Suprapubic skin (tissue), 4 donors: ENCODE measurements around the gene MYMX. TPM values are rescaled to one million over a fixed set of nuclear protein-coding genes. Genes with fewer than 3 reads are reported as not detected.
"Not testable (repeated sequence)": the region's sequence is repeated elsewhere in the genome, so short reads cannot be mapped to it uniquely, and the experiment has no call there.

Source experiments
- DNase-seq, 2 donors: peaks; one replicate each; pipeline ENCODE4 v3.0.0-alpha.2; 2019; ENCODE audit warnings: low spot score in 2 of 2
- H3K27ac ChIP-seq: fragments of 200-600 bp; sonication (generic); one replicate; pipeline ENCODE4 v1.5.1; 2019
- H3K27me3 ChIP-seq: fragments of 200-600 bp; sonication (generic); one replicate; pipeline ENCODE4 v1.5.1; 2019
- H3K36me3 ChIP-seq: fragments of 200-600 bp; sonication (generic); one replicate; pipeline ENCODE4 v1.5.1; 2019
- H3K4me1 ChIP-seq: fragments of 200-600 bp; sonication (generic); one replicate; pipeline ENCODE4 v1.5.1; 2019
- H3K4me3 ChIP-seq: fragments of 200-600 bp; sonication (generic); one replicate; pipeline ENCODE4 v1.5.1; 2019; ENCODE audit warnings: mild to moderate bottlenecking
- H3K9me3 ChIP-seq: fragments of 200-600 bp; sonication (generic); one replicate; pipeline ENCODE4 v1.5.1; 2019
- EP300 ChIP-seq: sonication (generic); formaldehyde crosslinking; IDR thresholded peaks from one replicate; pipeline ENCODE4 v1.6.1; 2017; ENCODE audit warnings: antibody characterized with exemption
- POLR2A ChIP-seq, 2 donors: fragments of 450-650 bp; IDR thresholded peaks; one replicate each; pipeline ENCODE4 v1.6.1; 2017; ENCODE audit warnings: antibody characterized with exemption in 2 of 2, mild to moderate bottlenecking in 2 of 2, moderate library complexity in 2 of 2
- POLR2AphosphoS5 ChIP-seq, 3 donors: sonication (generic); formaldehyde crosslinking; IDR thresholded peaks; one replicate each; pipeline ENCODE4 v1.6.1; 2017; ENCODE audit warnings: antibody characterized with exemption in 3 of 3
- WGBS: methylation state at CpG from one replicate; pipeline ENCODE4 v1.1.5; 2018; 5-methylcytosine and 5-hydroxymethylcytosine counted together
- total RNA-seq, 4 donors: library from RNA; depleted of rRNA; stranded (reverse); fragments of >200 nt; gene quantifications; one replicate each; pipeline ENCODE4 v1.1.0, GENCODE V29; 2016
- TF ChIP-seq, protein P1 (sequence below), 2 donors: fragments of 200-600 bp in 1 of 2; fragments of 450-650 bp in 1 of 2; sonication (generic) in 1 of 2; IDR thresholded peaks; one replicate each; pipeline ENCODE4 v1.5.1; 2016 to 2019; ENCODE audit warnings: antibody characterized with exemption in 2 of 2, mild to moderate bottlenecking in 1 of 2, moderate library complexity in 1 of 2

MYMX gene
- total RNA-seq, 4 donors from 2014 or later = not detected

DNA sequence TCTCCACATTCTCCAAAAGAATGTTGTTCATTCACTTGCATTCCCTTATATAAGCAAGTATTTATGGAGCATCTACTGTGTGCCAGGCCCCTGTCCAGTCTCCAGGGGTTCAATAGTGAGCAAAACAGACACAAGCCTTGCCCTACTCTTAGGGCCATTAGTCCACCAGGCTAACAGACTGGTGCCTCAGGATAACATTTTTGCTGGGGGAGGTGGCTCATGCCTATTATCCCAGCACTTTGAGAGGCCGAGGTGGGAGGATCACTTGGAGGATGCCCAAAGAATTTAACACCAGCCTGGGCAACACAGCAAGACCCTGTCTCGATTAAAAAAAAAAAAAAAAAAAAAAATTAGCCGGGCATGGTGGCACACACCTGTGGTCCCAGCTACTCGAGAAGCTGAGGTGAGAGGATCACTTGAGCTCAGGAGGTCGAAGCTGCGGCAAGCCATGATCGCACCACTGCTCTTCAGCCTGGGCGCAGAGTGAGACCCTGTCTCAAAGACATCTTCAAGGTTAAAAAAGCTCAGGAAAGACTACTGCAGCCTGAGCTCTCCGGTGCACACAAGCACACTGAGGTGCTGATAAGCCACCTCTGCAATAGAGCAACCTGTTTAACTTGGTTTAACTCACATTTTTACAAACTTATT, 38.2 kb upstream of the MYMX start:
- H3K36me3 ChIP-seq = no peaks in the 10 kb centered on the region
- 80% methylated on average over 9 of the region's 9 CpGs for WGBS
- no peak for DNase-seq
- no peak overlapping the region for H3K4me3 ChIP-seq
- TF ChIP-seq, protein P1, sequence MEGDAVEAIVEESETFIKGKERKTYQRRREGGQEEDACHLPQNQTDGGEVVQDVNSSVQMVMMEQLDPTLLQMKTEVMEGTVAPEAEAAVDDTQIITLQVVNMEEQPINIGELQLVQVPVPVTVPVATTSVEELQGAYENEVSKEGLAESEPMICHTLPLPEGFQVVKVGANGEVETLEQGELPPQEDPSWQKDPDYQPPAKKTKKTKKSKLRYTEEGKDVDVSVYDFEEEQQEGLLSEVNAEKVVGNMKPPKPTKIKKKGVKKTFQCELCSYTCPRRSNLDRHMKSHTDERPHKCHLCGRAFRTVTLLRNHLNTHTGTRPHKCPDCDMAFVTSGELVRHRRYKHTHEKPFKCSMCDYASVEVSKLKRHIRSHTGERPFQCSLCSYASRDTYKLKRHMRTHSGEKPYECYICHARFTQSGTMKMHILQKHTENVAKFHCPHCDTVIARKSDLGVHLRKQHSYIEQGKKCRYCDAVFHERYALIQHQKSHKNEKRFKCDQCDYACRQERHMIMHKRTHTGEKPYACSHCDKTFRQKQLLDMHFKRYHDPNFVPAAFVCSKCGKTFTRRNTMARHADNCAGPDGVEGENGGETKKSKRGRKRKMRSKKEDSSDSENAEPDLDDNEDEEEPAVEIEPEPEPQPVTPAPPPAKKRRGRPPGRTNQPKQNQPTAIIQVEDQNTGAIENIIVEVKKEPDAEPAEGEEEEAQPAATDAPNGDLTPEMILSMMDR (IDR thresholded peaks at IDR 0.05) = no peak
- TF ChIP-seq POLR2A (IDR thresholded peaks at IDR 0.05) (no peak), EP300 (no peak), POLR2AphosphoS5 (IDR thresholded peaks at IDR 0.05) (no peak)
- H3K27ac ChIP-seq = peak overlapping the region; percentile 45
- H3K9me3 ChIP-seq = no peaks in the 10 kb centered on the region
- no peaks in the 10 kb centered on the region for H3K27me3 ChIP-seq
- peaks cover 33% of the 10 kb centered on the region for H3K4me1 ChIP-seq

DNA sequence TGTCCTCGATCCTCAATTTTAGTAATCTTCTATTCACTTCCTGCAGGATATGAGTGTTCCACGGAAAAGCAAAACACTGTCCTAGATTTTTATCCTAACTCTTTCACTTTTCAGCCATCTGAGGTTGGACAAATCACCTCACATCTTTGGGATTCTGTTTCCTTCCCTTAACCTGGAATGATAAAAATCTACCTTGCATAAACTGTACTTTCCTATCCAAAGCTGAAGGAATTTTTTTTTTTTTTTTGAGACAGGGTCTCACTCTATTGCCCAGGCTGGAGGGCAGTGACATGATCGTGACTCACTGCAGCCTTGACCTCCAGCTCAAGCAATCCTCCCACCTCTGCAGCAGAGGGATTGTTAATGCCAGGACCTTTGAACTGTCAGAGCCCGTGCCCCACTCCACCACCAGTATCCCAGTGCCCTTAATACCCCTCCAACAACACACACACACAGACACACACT, 37.6 kb upstream of the MYMX start:
- Histone ChIP-seq H3K4me1 (peaks cover 38% of the 10 kb centered on the region), H3K27me3 (no peaks in the 10 kb centered on the region), H3K4me3 (no peak overlapping the region), H3K36me3 (no peaks in the 10 kb centered on the region), H3K27ac (no peak overlapping the region), H3K9me3 (no peaks in the 10 kb centered on the region)
- no peak for DNase-seq
- TF ChIP-seq POLR2AphosphoS5 (IDR thresholded peaks at IDR 0.05) = no peak
- no peak for TF ChIP-seq POLR2A (IDR thresholded peaks at IDR 0.05)
- no peak for TF ChIP-seq EP300
- TF ChIP-seq, protein P1 (IDR thresholded peaks at IDR 0.05) = no peak
- WGBS = 66% methylated on average over 4 of the region's 4 CpGs

DNA sequence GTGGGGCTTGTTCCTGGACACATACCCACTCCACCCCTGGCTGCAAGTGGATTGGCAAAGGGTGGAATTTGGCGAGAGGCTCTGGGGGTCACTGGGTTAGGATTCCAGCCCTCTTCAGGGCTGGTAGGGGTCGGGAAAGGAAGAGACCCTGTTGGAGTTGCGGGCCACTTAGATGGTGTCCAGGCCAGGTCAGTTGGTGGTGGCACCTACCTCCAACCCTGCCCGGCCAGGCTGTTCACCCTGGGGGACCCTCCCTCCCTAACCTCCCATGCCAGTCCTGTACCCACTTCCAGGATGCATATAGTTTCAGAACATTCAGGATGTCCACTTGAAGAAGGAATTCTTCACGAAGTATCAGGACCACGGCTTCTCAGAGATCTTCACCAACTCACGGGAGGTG, 37.1 kb upstream of the MYMX start:
- no peak for TF ChIP-seq POLR2A (IDR thresholded peaks at IDR 0.05)
- TF ChIP-seq POLR2AphosphoS5 (IDR thresholded peaks at IDR 0.05) = no peak
- TF ChIP-seq EP300 = no peak
- TF ChIP-seq, protein P1 (IDR thresholded peaks at IDR 0.05) = no peak
- Histone ChIP-seq H3K27me3 (no peaks in the 10 kb centered on the region), H3K4me1 (peaks cover 38% of the 10 kb centered on the region), H3K9me3 (no peaks in the 10 kb centered on the region), H3K36me3 (no peaks in the 10 kb centered on the region), H3K27ac (no peak overlapping the region), H3K4me3 (no peak overlapping the region)
- no peak for DNase-seq
- WGBS = 77% methylated on average over 7 of the region's 7 CpGs

DNA sequence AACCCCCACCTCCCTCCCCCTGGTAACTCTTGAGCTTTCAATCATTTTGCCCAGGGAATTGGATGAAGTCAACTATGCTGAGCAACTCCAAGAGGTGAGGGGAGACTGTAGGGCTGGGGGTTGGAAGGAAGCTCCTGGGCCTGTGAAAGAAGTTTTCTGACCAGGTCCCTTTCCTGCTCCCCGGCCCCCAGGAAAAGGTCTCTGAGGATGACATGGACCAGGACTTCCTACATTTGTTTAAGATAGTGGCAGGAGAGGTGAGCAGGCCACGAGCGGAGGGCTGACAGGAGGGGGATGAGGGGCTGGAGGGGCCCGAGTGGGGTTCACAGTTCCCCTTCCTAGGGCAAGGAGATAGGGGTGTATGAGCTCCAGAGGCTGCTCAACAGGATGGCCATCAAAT, 36.3 kb upstream of the MYMX start:
- WGBS = 92% methylated on average over 4 of the region's 4 CpGs

DNA sequence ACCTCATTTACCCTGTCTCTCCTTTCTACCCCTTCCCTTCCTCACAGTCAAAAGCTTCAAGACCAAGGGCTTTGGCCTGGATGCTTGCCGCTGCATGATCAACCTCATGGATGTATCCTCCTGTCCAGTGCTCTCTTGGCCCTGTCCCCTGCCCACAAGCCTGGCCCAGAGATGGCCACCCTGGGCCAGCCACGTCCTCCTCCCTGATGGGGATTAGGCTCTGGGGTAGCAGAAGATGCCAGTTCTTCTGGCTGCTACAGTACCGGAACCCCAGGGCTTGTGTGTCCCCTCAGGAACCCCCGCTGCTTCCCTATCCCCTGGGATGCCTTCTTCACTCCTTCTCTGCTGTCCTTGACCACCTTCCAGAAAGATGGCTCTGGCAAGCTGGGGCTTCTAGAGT, 35.8 kb upstream of the MYMX start:
- no peaks in the 10 kb centered on the region for H3K27me3 ChIP-seq
- H3K4me1 ChIP-seq = peaks cover 42% of the 10 kb centered on the region
- WGBS = 94% methylated on average over 4 of the region's 4 CpGs
- no peak for DNase-seq
- no peak overlapping the region for H3K4me3 ChIP-seq
- TF ChIP-seq POLR2A (IDR thresholded peaks at IDR 0.05) (no peak), POLR2AphosphoS5 (IDR thresholded peaks at IDR 0.05) (no peak)
- no peaks in the 10 kb centered on the region for H3K9me3 ChIP-seq
- H3K36me3 ChIP-seq = no peaks in the 10 kb centered on the region
- H3K27ac ChIP-seq = no peak overlapping the region

More for the DNA sequence above, 36.3 kb upstream of the MYMX start:
- H3K4me1 ChIP-seq = peaks cover 38% of the 10 kb centered on the region
- H3K9me3 ChIP-seq = no peaks in the 10 kb centered on the region
- no peak for TF ChIP-seq POLR2A (IDR thresholded peaks at IDR 0.05)
- no peak for TF ChIP-seq POLR2AphosphoS5 (IDR thresholded peaks at IDR 0.05)
- TF ChIP-seq EP300 = no peak
- TF ChIP-seq, protein P1 (IDR thresholded peaks at IDR 0.05) = no peak
- no peak overlapping the region for H3K27ac ChIP-seq
- H3K4me3 ChIP-seq = no peak overlapping the region
- H3K36me3 ChIP-seq = no peaks in the 10 kb centered on the region
- DNase-seq = no peak
- no peaks in the 10 kb centered on the region for H3K27me3 ChIP-seq

DNA sequence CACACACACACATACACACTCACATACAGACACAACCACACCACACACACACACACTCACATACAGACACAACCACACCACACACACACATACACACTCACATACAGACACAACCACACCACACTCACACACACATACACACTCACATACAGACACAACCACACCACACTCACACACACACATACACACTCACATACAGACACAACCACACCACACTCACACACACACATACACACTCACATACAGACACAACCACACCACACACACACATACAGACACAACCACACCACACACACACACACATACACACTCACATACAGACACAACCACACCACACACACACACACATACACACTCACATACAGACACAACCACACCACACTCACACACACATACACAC, 34.9 kb upstream of the MYMX start:
- not testable (repeated sequence) for H3K36me3 ChIP-seq, H3K27me3 ChIP-seq, H3K9me3 ChIP-seq, H3K4me3 ChIP-seq, H3K27ac ChIP-seq, DNase-seq
- peaks cover 36% of the 10 kb centered on the region for H3K4me1 ChIP-seq
